T-cell (primary cell): ENCODE data around the gene IFT43. TPM values are rescaled to one million over a fixed set of nuclear protein-coding genes. Genes with fewer than 3 reads are reported as not detected.

Experiments
- ATAC-seq, 4 experiments: fragments of 200-7000 bp in 3 of 4; fragments of 150-1000 bp in 1 of 4; cut with Tn5 transposase; replicated peaks in 1 of 4; 1 replicate in 3 of 4; 2 replicates in 1 of 4; pipeline ENCODE4 v1.10.0; 2021; ENCODE audit warnings: moderate library complexity in 3 of 4, mild to moderate bottlenecking in 2 of 4, moderate number of reproducible peaks in 1 of 4
- CTCF ChIA-PET, 2 donors: fragments of 300-600 bp; sonication (Branson Sonifier 250); formaldehyde crosslinking; loops; one replicate each; lab custom pipeline; 2022; ENCODE audit warnings: antibody characterized with exemption in 2 of 2; lab: Charles Lee
- POLR2A ChIA-PET, 2 donors: fragments of 300-600 bp; sonication (Branson Sonifier 250); formaldehyde crosslinking; loops; one replicate each; lab custom pipeline; 2022; ENCODE audit warnings: antibody characterized with exemption in 2 of 2; lab: Charles Lee
- DNase-seq, 35 experiments: peaks; one replicate each; pipeline versions ENCODE4 v3.0.0 to v3.0.0-alpha.2; 2013 to 2023
- H3K27ac ChIP-seq: one replicate; pipeline ENCODE4 v1.5.1; 2013; ENCODE audit warnings: low read length
- H3K27me3 ChIP-seq, 2 experiments: replicated peaks in 1 of 2; 1 replicate in 1 of 2; 2 replicates in 1 of 2; pipeline versions ENCODE4 v1.6.1 to v1.7.0; 2013; ENCODE audit warnings: low read length in 1 of 2, mixed read lengths in 1 of 2; ENCODE audit not compliant: control insufficient read depth in 2 of 2, insufficient read depth in 2 of 2; ENCODE audit errors: extremely low read depth in 1 of 2
- H3K36me3 ChIP-seq, 2 donors: 1 replicate in 1 of 2; 2 replicates in 1 of 2; pipeline versions ENCODE4 v1.6.1 to v1.7.0; 2013; ENCODE audit warnings: low read length in 1 of 2; ENCODE audit not compliant: control insufficient read depth in 2 of 2, insufficient read depth in 1 of 2; ENCODE audit errors: extremely low read depth in 1 of 2
- H3K4me1 ChIP-seq, 2 experiments: 1 replicate in 1 of 2; 2 replicates in 1 of 2; pipeline versions ENCODE4 v1.6.1 to v1.7.0; 2013; ENCODE audit warnings: low read length in 2 of 2, mixed read lengths in 1 of 2; ENCODE audit not compliant: insufficient read depth in 2 of 2, control insufficient read depth in 1 of 2; ENCODE audit errors: extremely low read depth in 1 of 2
- H3K4me3 ChIP-seq, 2 donors: 1 replicate in 1 of 2; 2 replicates in 1 of 2; pipeline versions ENCODE4 v1.5.1 to v1.7.0; 2013; ENCODE audit warnings: mild to moderate bottlenecking in 2 of 2, low read length in 1 of 2, moderate library complexity in 1 of 2; ENCODE audit not compliant: control insufficient read depth in 1 of 2; ENCODE audit errors: extremely low read depth in 1 of 2
- H3K9me3 ChIP-seq: 2 replicates; pipeline ENCODE4 v1.7.0; 2013
- H3K27ac Mint-ChIP-seq, 2 donors: one replicate each; pipeline ENCODE4 v1.8.0; 2020 to 2021; ENCODE audit warnings: mild to moderate bottlenecking in 2 of 2, mixed read lengths in 2 of 2
- H3K27me3 Mint-ChIP-seq, 2 donors: one replicate each; pipeline ENCODE4 v1.8.0; 2021 to 2022; ENCODE audit warnings: mixed read lengths in 2 of 2
- H3K36me3 Mint-ChIP-seq: one replicate; pipeline ENCODE4 v1.8.0; 2021; ENCODE audit warnings: mixed read lengths
- H3K4me1 Mint-ChIP-seq, 3 donors: one replicate each; pipeline ENCODE4 v1.8.0; 2020 to 2022; ENCODE audit warnings: mixed read lengths in 3 of 3, mild to moderate bottlenecking in 1 of 3
- H3K4me3 Mint-ChIP-seq, 3 donors: one replicate each; pipeline ENCODE4 v1.8.0; 2020 to 2022; ENCODE audit warnings: mild to moderate bottlenecking in 3 of 3, mixed read lengths in 3 of 3, moderate library complexity in 3 of 3
- H3K9me3 Mint-ChIP-seq, 3 donors: one replicate each; pipeline ENCODE4 v1.8.0; 2020 to 2022; ENCODE audit warnings: mixed read lengths in 3 of 3
- WGBS: methylation state at CpG from one replicate; pipeline ENCODE4 v1.1.5; 2013; ENCODE audit warnings: missing lambda C conversion rate; ENCODE audit not compliant: insufficient coverage; 5-methylcytosine and 5-hydroxymethylcytosine counted together
- total RNA-seq, 35 experiments: library from RNA in 6 of 35; stranded (reverse) in 6 of 35; fragments of 120-200 nt in 1 of 35; gene quantifications; one replicate each; pipeline versions ENCODE4 v1.2.1 to v1.2.4 and lab custom pipeline; 2013 to 2026

The IFT43 gene
- total RNA-seq, 5 donors from 2014 or later (not counting 1 experiment from before 2014, with no cell fraction given), result 10.0 to 13.5 (median 11.9) TPM

- Histone ChIP-seq H3K27ac (no peak overlapping the region), H3K36me3 (no peaks in the 10 kb centered on the region), H3K9me3 (no peaks in the 10 kb centered on the region), H3K27me3 (peaks cover 0 to 3% of the 10 kb centered on the region in 2 experiments), H3K4me3 (no peak overlapping the region), H3K4me1 (no peaks in the 10 kb centered on the region)
- Mint-ChIP-seq H3K4me1 (no peaks in the 10 kb centered on the region), H3K4me3 (no peak overlapping the region), H3K9me3 (no peaks in the 10 kb centered on the region), H3K27me3 (no peaks in the 10 kb centered on the region), H3K36me3 (peaks cover 5% of the 10 kb centered on the region), H3K27ac (no peak overlapping the region)
- POLR2A ChIA-PET, result no interaction called here
- CTCF ChIA-PET, result interaction anchor here in 1 of 2 donors (0.5 to 0.6 kb wide), 3 partner anchors 12 to 236 kb away, joined by 3 to 8 read pairs (median 4); no protein-coding TSS in a partner anchor
- no peak for ATAC-seq
- no peak for DNase-seq
- WGBS, result 87% methylated on average over 6 of the region's 15 CpGs
Observed at GRCh38 chr14:76053572-76054355, 68.2 kb downstream of the IFT43 start.

- ChIA-PET POLR2A (no interaction called here), CTCF (no interaction called here)
- Mint-ChIP-seq H3K27me3 (no peaks in the 10 kb centered on the region), H3K27ac (no peak overlapping the region), H3K4me3 (no peak overlapping the region), H3K36me3 (peaks cover 18% of the 10 kb centered on the region), H3K4me1 (no peaks in the 10 kb centered on the region), H3K9me3 (no peaks in the 10 kb centered on the region)
- DNase-seq (no peak), ATAC-seq (no peak)
- Histone ChIP-seq H3K36me3 (no peaks in the 10 kb centered on the region), H3K27me3 (peaks cover 0 to 3% of the 10 kb centered on the region in 2 experiments), H3K4me1 (no peaks in the 10 kb centered on the region), H3K27ac (no peak overlapping the region), H3K9me3 (no peaks in the 10 kb centered on the region), H3K4me3 (no peak overlapping the region)
- 23% methylated on average over 2 of the region's 3 CpGs for WGBS
Observed at GRCh38 chr14:76055330-76055729, 69.8 kb downstream of the IFT43 start.

- no peak overlapping the region for H3K4me3 Mint-ChIP-seq
- no peaks in the 10 kb centered on the region for H3K4me1 ChIP-seq
- DNase-seq, result no peak
- no peak overlapping the region for H3K4me3 ChIP-seq
- no peaks in the 10 kb centered on the region for H3K9me3 ChIP-seq
- no peaks in the 10 kb centered on the region for H3K27me3 Mint-ChIP-seq
- no peak overlapping the region for H3K27ac ChIP-seq
- ATAC-seq, result no peak
- H3K27me3 ChIP-seq, result peaks cover 0 to 3% of the 10 kb centered on the region in 2 experiments
- no peaks in the 10 kb centered on the region for H3K36me3 ChIP-seq
- no peaks in the 10 kb centered on the region for H3K4me1 Mint-ChIP-seq
- H3K27ac Mint-ChIP-seq, result no peak overlapping the region
- CTCF ChIA-PET, result no interaction called here
- H3K9me3 Mint-ChIP-seq, result no peaks in the 10 kb centered on the region
- H3K36me3 Mint-ChIP-seq, result peaks cover 21% of the 10 kb centered on the region
- POLR2A ChIA-PET, result no interaction called here
- 60% methylated on average over 1 of the region's 8 CpGs for WGBS
Observed at GRCh38 chr14:76056128-76056527, 70.6 kb downstream of the IFT43 start.

- POLR2A ChIA-PET, result no interaction called here
- H3K9me3 Mint-ChIP-seq, result no peaks in the 10 kb centered on the region
- no peaks in the 10 kb centered on the region for H3K9me3 ChIP-seq
- H3K27me3 ChIP-seq, result peaks cover 0 to 3% of the 10 kb centered on the region in 2 experiments
- H3K36me3 ChIP-seq, result no peaks in the 10 kb centered on the region
- no peak overlapping the region for H3K4me3 ChIP-seq
- no peaks in the 10 kb centered on the region for H3K4me1 Mint-ChIP-seq
- CTCF ChIA-PET, result no interaction called here
- no peak for ATAC-seq
- DNase-seq, result no peak
- no peak overlapping the region for H3K27ac Mint-ChIP-seq
- H3K4me3 Mint-ChIP-seq, result no peak overlapping the region
- H3K27ac ChIP-seq, result no peak overlapping the region
- peaks cover 26% of the 10 kb centered on the region for H3K36me3 Mint-ChIP-seq
- H3K4me1 ChIP-seq, result no peaks in the 10 kb centered on the region
- no peaks in the 10 kb centered on the region for H3K27me3 Mint-ChIP-seq
- 94% methylated on average over 10 of the region's 11 CpGs for WGBS
Observed at GRCh38 chr14:76057914-76058313, 72.4 kb downstream of the IFT43 start.

GRCh38 chr14:76063327-76063726 is 77.8 kb downstream of the IFT43 start:
- ChIA-PET POLR2A (no interaction called here), CTCF (interaction anchor here in 1 of 2 donors (0.5 kb wide), 1 partner anchor 1775 kb away, joined by 8 read pairs; no protein-coding TSS in a partner anchor)
- H3K4me3 Mint-ChIP-seq, result no peak overlapping the region
- no peak overlapping the region for H3K27ac Mint-ChIP-seq
- 89% methylated on average over 2 of the region's 3 CpGs for WGBS
- Histone ChIP-seq H3K4me1 (no peaks in the 10 kb centered on the region), H3K27me3 (no peaks in the 10 kb centered on the region), H3K9me3 (peaks cover 2% of the 10 kb centered on the region), H3K36me3 (peaks cover 0 to 3% of the 10 kb centered on the region in 2 donors), H3K27ac (no peak overlapping the region), H3K4me3 (no peak overlapping the region)
- DNase-seq (no peak), ATAC-seq (no peak)
- peaks cover 0 to 14% (median 7%) of the 10 kb centered on the region in 3 donors for H3K9me3 Mint-ChIP-seq
- H3K4me1 Mint-ChIP-seq, result no peaks in the 10 kb centered on the region
- no peaks in the 10 kb centered on the region for H3K27me3 Mint-ChIP-seq
- peaks cover 58% of the 10 kb centered on the region for H3K36me3 Mint-ChIP-seq

- no peak for ATAC-seq
Observed at GRCh38 chr14:76065519-76065918, 80.0 kb downstream of the IFT43 start.

More at GRCh38 chr14:76065519-76065918, 80.0 kb downstream of the IFT43 start:
- no peaks in the 10 kb centered on the region for H3K27me3 ChIP-seq
- H3K27ac ChIP-seq, result no peak overlapping the region
- no peak for DNase-seq
- Mint-ChIP-seq H3K27ac (no peak overlapping the region), H3K4me3 (no peak overlapping the region), H3K9me3 (peaks cover 0 to 14% (median 7%) of the 10 kb centered on the region in 3 donors), H3K36me3 (peaks cover 54% of the 10 kb centered on the region), H3K4me1 (no peaks in the 10 kb centered on the region), H3K27me3 (no peaks in the 10 kb centered on the region)
- no peaks in the 10 kb centered on the region for H3K4me1 ChIP-seq
- ChIA-PET CTCF (interaction anchor here in 1 of 2 donors (0.7 kb wide), 1 partner anchor 12 kb away, joined by 4 read pairs; no protein-coding TSS in a partner anchor), POLR2A (no interaction called here)
- no peak overlapping the region for H3K4me3 ChIP-seq
- H3K9me3 ChIP-seq, result peaks cover 2% of the 10 kb centered on the region
- H3K36me3 ChIP-seq, result peaks cover 0 to 3% of the 10 kb centered on the region in 2 donors
- WGBS, result 100% methylated on average over 1 of the region's 3 CpGs
